Measurements from ENCODE around the gene PATJ. TPM values are rescaled to one million over a fixed set of nuclear protein-coding genes. Genes with fewer than 3 reads are reported as not detected.
"Not testable (repeated sequence)": the region's sequence is repeated elsewhere in the genome, so short reads cannot be mapped to it uniquely, and the experiment has no call there.

The PATJ gene
- total and polyA plus RNA-seq, 7 donors, result 2.0 to 49.9 (median 17.1) TPM

GRCh38 chr1:61892977-61893376 lies 150.7 kb downstream of the PATJ start:
- H3K9me3 ChIP-seq, result no peaks in the 10 kb centered on the region
- no peaks in the 10 kb centered on the region for H3K27me3 ChIP-seq (ENCODE audit: insufficient read depth in 3 of 3, low read length in 2 of 3)
- ATAC-seq, result no peak
- intact Hi-C loops (cut with DNase I), result no loop called here
- H3K27ac ChIP-seq, result no peak overlapping the region
- H3K36me3 ChIP-seq (ENCODE audit: insufficient read depth in 1 of 2, low read depth in 1 of 2), result peaks cover 0 to 9% of the 10 kb centered on the region in 2 donors
- H3K4me1 ChIP-seq, result no peaks in the 10 kb centered on the region
- TF ChIP-seq CTCF (IDR thresholded peaks at IDR 0.05), result no peak
- 72 to 94% (median 73%) methylated on average over 2 of the region's 2 CpGs for WGBS, 3 donors
- DNase-seq, result no peak
- H3K4me3 ChIP-seq, result no peak overlapping the region

GRCh38 chr1:61894296-61894695 lies 152.0 kb downstream of the PATJ start:
- intact Hi-C loops (cut with DNase I); H3K36me3 ChIP-seq (ENCODE audit: insufficient read depth in 1 of 2, low read depth in 1 of 2); H3K4me1 ChIP-seq; H3K27me3 ChIP-seq (ENCODE audit: insufficient read depth in 3 of 3, low read length in 2 of 3); DNase-seq; H3K27ac ChIP-seq; H3K4me3 ChIP-seq; ATAC-seq; H3K9me3 ChIP-seq: not testable (repeated sequence)
- 88 to 94% (median 93%) methylated on average over 2 of the region's 2 CpGs for whole genome bisulfite sequencing, 3 donors

GRCh38 chr1:61895175-61895574 lies 152.9 kb downstream of the PATJ start:
- TF ChIP-seq CTCF (IDR thresholded peaks at IDR 0.05), result no peak
- WGBS, 3 donors, result 0 to 60% (median 23%) methylated on average over 2 of the region's 2 CpGs
- no peaks in the 10 kb centered on the region for H3K9me3 ChIP-seq
- H3K4me3 ChIP-seq, result no peak overlapping the region
- ATAC-seq (no peak), DNase-seq (no peak)
- peaks cover 0 to 11% of the 10 kb centered on the region in 2 donors for H3K36me3 ChIP-seq (ENCODE audit: insufficient read depth in 1 of 2, low read depth in 1 of 2)
- intact Hi-C loops (cut with DNase I), result no loop called here
- H3K27me3 ChIP-seq (ENCODE audit: insufficient read depth in 3 of 3, low read length in 2 of 3), result no peaks in the 10 kb centered on the region
- H3K27ac ChIP-seq, result no peak overlapping the region
- H3K4me1 ChIP-seq, result no peaks in the 10 kb centered on the region

- H3K4me1 ChIP-seq, result no peaks in the 10 kb centered on the region
- no peak for ATAC-seq
- WGBS, 3 donors, result 94 to 99% (median 95%) methylated on average over 3 of the region's 3 CpGs
- no peaks in the 10 kb centered on the region for H3K27me3 ChIP-seq (ENCODE audit: insufficient read depth in 3 of 3, low read length in 2 of 3)
- intact Hi-C loops (cut with DNase I), result no loop called here
- no peak overlapping the region for H3K4me3 ChIP-seq
- peaks cover 0 to 6% of the 10 kb centered on the region in 2 donors for H3K36me3 ChIP-seq (ENCODE audit: insufficient read depth in 1 of 2, low read depth in 1 of 2)
- no peak overlapping the region for H3K27ac ChIP-seq
- H3K9me3 ChIP-seq, result no peaks in the 10 kb centered on the region
- no peak for TF ChIP-seq CTCF (IDR thresholded peaks at IDR 0.05)
- DNase-seq, result no peak
Observed at GRCh38 chr1:61898658-61899057, 156.4 kb downstream of the PATJ start.

GRCh38 chr1:61904354-61904753 lies 162.1 kb downstream of the PATJ start:
- no peak for DNase-seq
- H3K27me3 ChIP-seq (ENCODE audit: insufficient read depth in 3 of 3, low read length in 2 of 3), result no peaks in the 10 kb centered on the region
- intact Hi-C loops (cut with DNase I), result no loop called here
- peaks cover 0 to 10% of the 10 kb centered on the region in 2 donors for H3K36me3 ChIP-seq (ENCODE audit: insufficient read depth in 1 of 2, low read depth in 1 of 2)
- H3K4me3 ChIP-seq, result no peak overlapping the region
- H3K9me3 ChIP-seq, result no peaks in the 10 kb centered on the region
- ATAC-seq, result no peak
- H3K27ac ChIP-seq, result no peak overlapping the region
- WGBS, 3 donors, result 89 to 98% (median 93%) methylated on average over 1 of the region's 1 CpG
- no peak for TF ChIP-seq CTCF (IDR thresholded peaks at IDR 0.05)
- H3K4me1 ChIP-seq, result no peaks in the 10 kb centered on the region

All from psoas muscle (tissue), 8 donors.